Measurements from ENCODE around the gene CCSER1. TPM values are rescaled to one million over a fixed set of nuclear protein-coding genes. Genes with fewer than 3 reads are reported as not detected.
"Not testable (repeated sequence)": the region's sequence is repeated elsewhere in the genome, so short reads cannot be mapped to it uniquely, and the experiment has no call there.

CCSER1 gene
- total RNA-seq, 2 donors from 2014 or later = 1.5 to 2.7 TPM

GRCh38 chr4:91621446-91621845, 1494.3 kb downstream of the CCSER1 start:
- H3K27ac ChIP-seq = no peak overlapping the region
- H3K36me3 ChIP-seq = no peaks in the 10 kb centered on the region
- H3K27me3 ChIP-seq (replicated peaks; ENCODE audit: insufficient read depth) = no peaks in the 10 kb centered on the region
- ATAC-seq (ENCODE audit: insufficient number of reproducible peaks, low FRiP score, low read depth) = no peak
- DNase-seq (ENCODE audit: low spot score) = no peak
- H3K4me3 ChIP-seq = no peak overlapping the region
- no peaks in the 10 kb centered on the region for H3K4me1 ChIP-seq (ENCODE audit: control insufficient read depth in 1 of 2, low read depth in 2 of 2)
- TF ChIP-seq CTCF (IDR thresholded peaks at IDR 0.05) = no peak
- H3K9me3 ChIP-seq = no peaks in the 10 kb centered on the region

GRCh38 chr4:91622925-91623602, 1495.9 kb downstream of the CCSER1 start:
- Histone ChIP-seq H3K36me3 (no peaks in the 10 kb centered on the region), H3K4me3 (no peak overlapping the region), H3K27me3 (replicated peaks; ENCODE audit: insufficient read depth) (no peaks in the 10 kb centered on the region), H3K27ac (no peak overlapping the region), H3K9me3 (no peaks in the 10 kb centered on the region), H3K4me1 (ENCODE audit: control insufficient read depth in 1 of 2, low read depth in 2 of 2) (no peaks in the 10 kb centered on the region)
- no peak for ATAC-seq (ENCODE audit: insufficient number of reproducible peaks, low FRiP score, low read depth)
- TF ChIP-seq CTCF (IDR thresholded peaks at IDR 0.05) = no peak
- DNase-seq (ENCODE audit: low spot score) = no peak

- H3K4me1 ChIP-seq (ENCODE audit: control insufficient read depth in 1 of 2, low read depth in 2 of 2); H3K27ac ChIP-seq; H3K27me3 ChIP-seq (replicated peaks; ENCODE audit: insufficient read depth); H3K36me3 ChIP-seq; ATAC-seq (ENCODE audit: insufficient number of reproducible peaks, low FRiP score, low read depth); H3K9me3 ChIP-seq; H3K4me3 ChIP-seq; DNase-seq (ENCODE audit: low spot score): not testable (repeated sequence)
Measured at GRCh38 chr4:91623603-91623967, 1496.4 kb downstream of the CCSER1 start.

GRCh38 chr4:91630054-91630453, 1502.9 kb downstream of the CCSER1 start:
- Histone ChIP-seq H3K9me3 (no peaks in the 10 kb centered on the region), H3K36me3 (no peaks in the 10 kb centered on the region), H3K27me3 (replicated peaks; ENCODE audit: insufficient read depth) (no peaks in the 10 kb centered on the region), H3K4me3 (no peak overlapping the region), H3K4me1 (ENCODE audit: control insufficient read depth in 1 of 2, low read depth in 2 of 2) (no peaks in the 10 kb centered on the region), H3K27ac (no peak overlapping the region)
- TF ChIP-seq CTCF (IDR thresholded peaks at IDR 0.05) = no peak
- DNase-seq (ENCODE audit: low spot score) (no peak), ATAC-seq (ENCODE audit: insufficient number of reproducible peaks, low FRiP score, low read depth) (no peak)

GRCh38 chr4:91630764-91631163, 1503.6 kb downstream of the CCSER1 start:
- Histone ChIP-seq H3K36me3 (no peaks in the 10 kb centered on the region), H3K4me1 (ENCODE audit: control insufficient read depth in 1 of 2, low read depth in 2 of 2) (no peaks in the 10 kb centered on the region), H3K27me3 (replicated peaks; ENCODE audit: insufficient read depth) (no peaks in the 10 kb centered on the region), H3K4me3 (no peak overlapping the region), H3K9me3 (no peaks in the 10 kb centered on the region), H3K27ac (no peak overlapping the region)
- no peak for TF ChIP-seq CTCF (IDR thresholded peaks at IDR 0.05)
- ATAC-seq (ENCODE audit: insufficient number of reproducible peaks, low FRiP score, low read depth) = no peak
- DNase-seq (ENCODE audit: low spot score) = no peak

- Histone ChIP-seq H3K27me3 (replicated peaks; ENCODE audit: insufficient read depth) (no peaks in the 10 kb centered on the region), H3K4me3 (no peak overlapping the region), H3K4me1 (ENCODE audit: control insufficient read depth in 1 of 2, low read depth in 2 of 2) (no peaks in the 10 kb centered on the region), H3K36me3 (no peaks in the 10 kb centered on the region), H3K27ac (no peak overlapping the region), H3K9me3 (no peaks in the 10 kb centered on the region)
- no peak for TF ChIP-seq CTCF (IDR thresholded peaks at IDR 0.05)
- ATAC-seq (ENCODE audit: insufficient number of reproducible peaks, low FRiP score, low read depth) = no peak
- DNase-seq (ENCODE audit: low spot score) = no peak
Measured at GRCh38 chr4:91631335-91631734, 1504.1 kb downstream of the CCSER1 start.

Measured in thoracic aorta (tissue), 2 donors.